ENCODE data around the gene FUOM.
A peak's percentile ranks its signal among the peaks of the same experiment; 100 is the strongest.
"Not testable (repeated sequence)": the region's sequence is repeated elsewhere in the genome, so short reads cannot be mapped to it uniquely, and the experiment has no call there.

FUOM gene

GRCh38 chr10:133388236-133388972 is 30.6 kb upstream of the FUOM start:
- no peak for DNase-seq

- not testable (repeated sequence) for DNase-seq
Measured at GRCh38 chr10:133386951-133387350, 29.1 kb upstream of the FUOM start.

- no peak for DNase-seq
Measured at GRCh38 chr10:133385214-133385613, 27.4 kb upstream of the FUOM start.

GRCh38 chr10:133384071-133384470 is 26.3 kb upstream of the FUOM start:
- no peak for DNase-seq

- DNase-seq = no peak
Measured at GRCh38 chr10:133383551-133383950, 25.7 kb upstream of the FUOM start.

- DNase-seq = no peak
Measured at GRCh38 chr10:133381036-133381435, 23.2 kb upstream of the FUOM start.

GRCh38 chr10:133379801-133380666 is 22.2 kb upstream of the FUOM start:
- no peak for DNase-seq

- DNase-seq = peak; percentile 54
Measured at GRCh38 chr10:133379152-133379800, 21.5 kb upstream of the FUOM start, which contains the start of gene PAOX. Gene PAOX (plus strand): TSS chr10:133379262. CDS start chr10:133379317, 55 bp downstream.

GRCh38 chr10:133378251-133379096 is 20.7 kb upstream of the FUOM start:
- peak; percentile 45 for DNase-seq

GRCh38 chr10:133377818-133378250 is 20.0 kb upstream of the FUOM start:
- no peak for DNase-seq

GRCh38 chr10:133377025-133377817 is 19.4 kb upstream of the FUOM start:
- no peak for DNase-seq

GRCh38 chr10:133376183-133376582 is 18.4 kb upstream of the FUOM start:
- DNase-seq = not testable (repeated sequence)

GRCh38 chr10:133375357-133376115 is 17.7 kb upstream of the FUOM start:
- no peak for DNase-seq

- peak; percentile 90 for DNase-seq
Measured at GRCh38 chr10:133373174-133374090, 15.6 kb upstream of the FUOM start, which contains the start of gene ECHS1. Gene ECHS1 (minus strand): TSS chr10:133373354. CDS start chr10:133373333, 21 bp downstream.

- no peak for DNase-seq
Measured at GRCh38 chr10:133372507-133372906, 14.7 kb upstream of the FUOM start.

- DNase-seq = no peak
Measured at GRCh38 chr10:133370030-133370786, 12.4 kb upstream of the FUOM start.

GRCh38 chr10:133368153-133368552 is 10.3 kb upstream of the FUOM start:
- no peak for DNase-seq

- not testable (repeated sequence) for DNase-seq
Measured at GRCh38 chr10:133367461-133367860, 9.6 kb upstream of the FUOM start.

GRCh38 chr10:133366751-133367150 is 8.9 kb upstream of the FUOM start:
- no peak for DNase-seq

Measured in T-helper 9 cell (primary cell).